Suprapubic skin (tissue), 4 donors: ENCODE data around the gene ANKRD40. TPM values are rescaled to one million over a fixed set of nuclear protein-coding genes. Genes with fewer than 3 reads are reported as not detected.

Experiments
- DNase-seq, 2 donors: peaks; one replicate each; pipeline ENCODE4 v3.0.0-alpha.2; 2019; ENCODE audit warnings: low spot score in 2 of 2
- H3K27ac ChIP-seq: fragments of 200-600 bp; sonication (generic); one replicate; pipeline ENCODE4 v1.5.1; 2019
- H3K27me3 ChIP-seq: fragments of 200-600 bp; sonication (generic); one replicate; pipeline ENCODE4 v1.5.1; 2019
- H3K36me3 ChIP-seq: fragments of 200-600 bp; sonication (generic); one replicate; pipeline ENCODE4 v1.5.1; 2019
- H3K4me1 ChIP-seq: fragments of 200-600 bp; sonication (generic); one replicate; pipeline ENCODE4 v1.5.1; 2019
- H3K4me3 ChIP-seq: fragments of 200-600 bp; sonication (generic); one replicate; pipeline ENCODE4 v1.5.1; 2019; ENCODE audit warnings: mild to moderate bottlenecking
- H3K9me3 ChIP-seq: fragments of 200-600 bp; sonication (generic); one replicate; pipeline ENCODE4 v1.5.1; 2019
- EP300 ChIP-seq: sonication (generic); formaldehyde crosslinking; IDR thresholded peaks from one replicate; pipeline ENCODE4 v1.6.1; 2017; ENCODE audit warnings: antibody characterized with exemption
- POLR2A ChIP-seq, 2 donors: fragments of 450-650 bp; IDR thresholded peaks; one replicate each; pipeline ENCODE4 v1.6.1; 2017; ENCODE audit warnings: antibody characterized with exemption in 2 of 2, mild to moderate bottlenecking in 2 of 2, moderate library complexity in 2 of 2
- POLR2AphosphoS5 ChIP-seq, 3 donors: sonication (generic); formaldehyde crosslinking; IDR thresholded peaks; one replicate each; pipeline ENCODE4 v1.6.1; 2017; ENCODE audit warnings: antibody characterized with exemption in 3 of 3
- WGBS: methylation state at CpG from one replicate; pipeline ENCODE4 v1.1.5; 2018; 5-methylcytosine and 5-hydroxymethylcytosine counted together
- total RNA-seq, 4 donors: library from RNA; depleted of rRNA; stranded (reverse); fragments of >200 nt; gene quantifications; one replicate each; pipeline ENCODE4 v1.1.0, GENCODE V29; 2016
- TF ChIP-seq, protein P1 (sequence below), 2 donors: fragments of 200-600 bp in 1 of 2; fragments of 450-650 bp in 1 of 2; sonication (generic) in 1 of 2; IDR thresholded peaks; one replicate each; pipeline ENCODE4 v1.5.1; 2016 to 2019; ENCODE audit warnings: antibody characterized with exemption in 2 of 2, mild to moderate bottlenecking in 1 of 2, moderate library complexity in 1 of 2

The ANKRD40 gene
- total RNA-seq, 4 donors from 2014 or later: 21.4 to 33.8 (median 26.6) TPM

DNA sequence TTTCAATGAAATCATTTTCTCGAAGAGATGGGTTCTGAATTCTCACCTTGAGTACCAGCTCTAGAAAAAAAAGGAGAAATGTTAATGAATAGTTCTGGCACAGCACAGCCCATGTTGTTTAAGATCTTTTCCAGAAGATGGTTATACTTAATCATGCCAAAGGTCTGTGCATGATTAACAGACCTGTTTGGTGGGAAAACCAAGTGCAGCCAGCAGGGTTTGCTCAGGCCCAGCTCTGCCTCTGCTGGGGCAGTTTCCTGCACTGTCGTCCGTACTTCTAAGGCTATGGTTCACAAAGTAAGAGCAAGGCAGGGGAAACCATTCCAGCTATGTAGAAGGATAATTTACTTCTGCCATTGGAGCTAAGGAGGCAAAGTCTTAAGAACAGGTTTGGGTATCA, 10.7 kb downstream of the ANKRD40 start:
- 69% methylated on average over 3 of the region's 3 CpGs for WGBS
- Histone ChIP-seq H3K27me3 (no peaks in the 10 kb centered on the region), H3K4me3 (no peak overlapping the region), H3K9me3 (no peaks in the 10 kb centered on the region), H3K27ac (no peak overlapping the region), H3K4me1 (peaks cover 4% of the 10 kb centered on the region), H3K36me3 (peaks cover 75% of the 10 kb centered on the region)
- DNase-seq: no peak
- TF ChIP-seq POLR2AphosphoS5 (IDR thresholded peaks at IDR 0.05): no peak
- TF ChIP-seq POLR2A (IDR thresholded peaks at IDR 0.05): no peak
- TF ChIP-seq, protein P1, sequence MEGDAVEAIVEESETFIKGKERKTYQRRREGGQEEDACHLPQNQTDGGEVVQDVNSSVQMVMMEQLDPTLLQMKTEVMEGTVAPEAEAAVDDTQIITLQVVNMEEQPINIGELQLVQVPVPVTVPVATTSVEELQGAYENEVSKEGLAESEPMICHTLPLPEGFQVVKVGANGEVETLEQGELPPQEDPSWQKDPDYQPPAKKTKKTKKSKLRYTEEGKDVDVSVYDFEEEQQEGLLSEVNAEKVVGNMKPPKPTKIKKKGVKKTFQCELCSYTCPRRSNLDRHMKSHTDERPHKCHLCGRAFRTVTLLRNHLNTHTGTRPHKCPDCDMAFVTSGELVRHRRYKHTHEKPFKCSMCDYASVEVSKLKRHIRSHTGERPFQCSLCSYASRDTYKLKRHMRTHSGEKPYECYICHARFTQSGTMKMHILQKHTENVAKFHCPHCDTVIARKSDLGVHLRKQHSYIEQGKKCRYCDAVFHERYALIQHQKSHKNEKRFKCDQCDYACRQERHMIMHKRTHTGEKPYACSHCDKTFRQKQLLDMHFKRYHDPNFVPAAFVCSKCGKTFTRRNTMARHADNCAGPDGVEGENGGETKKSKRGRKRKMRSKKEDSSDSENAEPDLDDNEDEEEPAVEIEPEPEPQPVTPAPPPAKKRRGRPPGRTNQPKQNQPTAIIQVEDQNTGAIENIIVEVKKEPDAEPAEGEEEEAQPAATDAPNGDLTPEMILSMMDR (IDR thresholded peaks at IDR 0.05): no peak

DNA sequence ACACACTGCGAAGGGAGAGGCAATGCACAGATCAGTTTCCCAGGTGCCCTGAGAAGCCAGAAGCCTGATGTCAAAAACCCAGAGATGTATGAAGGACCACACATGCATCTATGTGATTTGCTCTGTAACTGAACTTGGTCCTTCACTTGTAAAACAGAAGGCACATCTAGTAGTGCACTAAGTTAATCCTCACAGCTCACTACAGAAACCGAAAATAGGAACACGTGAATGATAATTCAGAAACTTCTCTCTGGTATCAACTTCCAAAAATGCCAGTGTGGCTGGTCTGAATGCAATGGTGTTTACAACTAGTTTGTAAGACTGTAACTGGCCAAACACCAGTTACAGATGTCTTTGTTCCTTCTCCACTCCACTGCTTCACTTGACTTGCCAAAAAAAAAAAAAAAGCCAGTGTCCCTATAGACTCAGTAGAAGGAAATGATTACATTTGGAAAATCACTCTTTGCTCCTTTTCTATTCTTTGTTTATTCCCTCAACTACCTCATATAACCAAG, 11.3 kb downstream of the ANKRD40 start:
- H3K9me3 ChIP-seq: no peaks in the 10 kb centered on the region
- H3K27ac ChIP-seq: no peak overlapping the region
- 87% methylated on average over 3 of the region's 3 CpGs for WGBS
- H3K27me3 ChIP-seq: no peaks in the 10 kb centered on the region
- no peak overlapping the region for H3K4me3 ChIP-seq
- TF ChIP-seq EP300 (no peak), POLR2A (IDR thresholded peaks at IDR 0.05) (no peak)
- TF ChIP-seq, protein P1 (IDR thresholded peaks at IDR 0.05): no peak
- DNase-seq: no peak
- H3K4me1 ChIP-seq: peaks cover 4% of the 10 kb centered on the region
- H3K36me3 ChIP-seq: peaks cover 75% of the 10 kb centered on the region

DNA sequence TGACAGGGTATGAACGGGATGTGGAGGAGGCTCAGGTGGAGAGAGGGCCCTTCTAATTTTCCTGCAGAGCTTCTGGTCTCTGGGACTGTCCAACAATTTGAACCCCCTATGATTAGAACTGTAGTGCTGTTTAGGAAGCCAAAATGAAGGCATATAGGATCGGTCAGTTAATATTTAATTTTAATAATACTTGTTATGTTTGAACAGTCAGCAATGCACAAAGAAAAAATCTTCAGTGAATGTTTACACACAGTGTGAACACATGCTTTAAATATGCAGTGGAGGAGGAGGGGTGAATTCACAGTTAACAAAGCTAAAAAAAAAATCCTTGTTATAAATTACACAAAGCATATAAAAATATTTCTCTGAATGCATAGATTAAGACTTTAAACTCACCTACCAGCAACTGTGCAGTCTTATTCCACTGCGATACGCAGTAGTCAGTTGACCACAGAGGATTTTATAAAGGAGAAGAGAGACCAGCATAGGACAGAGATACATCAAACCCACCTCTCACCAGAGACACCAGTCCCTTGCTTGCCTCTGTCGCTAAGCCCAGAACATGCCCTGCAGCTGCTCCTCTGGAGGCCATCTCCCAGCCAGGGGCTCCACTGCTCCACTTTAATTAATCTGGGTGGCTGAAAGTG, 14.6 kb downstream of the ANKRD40 start:
- Histone ChIP-seq H3K27me3 (no peaks in the 10 kb centered on the region), H3K9me3 (no peaks in the 10 kb centered on the region), H3K36me3 (peaks cover 55% of the 10 kb centered on the region), H3K27ac (no peak overlapping the region), H3K4me3 (no peak overlapping the region), H3K4me1 (peaks cover 9% of the 10 kb centered on the region)
- WGBS: 80% methylated on average over 5 of the region's 5 CpGs
- TF ChIP-seq EP300: no peak
- TF ChIP-seq POLR2A (IDR thresholded peaks at IDR 0.05): no peak
- TF ChIP-seq, protein P1 (IDR thresholded peaks at IDR 0.05): no peak
- no peak for TF ChIP-seq POLR2AphosphoS5 (IDR thresholded peaks at IDR 0.05)
- DNase-seq: peak in 1 of 2 donors; percentile 33

DNA sequence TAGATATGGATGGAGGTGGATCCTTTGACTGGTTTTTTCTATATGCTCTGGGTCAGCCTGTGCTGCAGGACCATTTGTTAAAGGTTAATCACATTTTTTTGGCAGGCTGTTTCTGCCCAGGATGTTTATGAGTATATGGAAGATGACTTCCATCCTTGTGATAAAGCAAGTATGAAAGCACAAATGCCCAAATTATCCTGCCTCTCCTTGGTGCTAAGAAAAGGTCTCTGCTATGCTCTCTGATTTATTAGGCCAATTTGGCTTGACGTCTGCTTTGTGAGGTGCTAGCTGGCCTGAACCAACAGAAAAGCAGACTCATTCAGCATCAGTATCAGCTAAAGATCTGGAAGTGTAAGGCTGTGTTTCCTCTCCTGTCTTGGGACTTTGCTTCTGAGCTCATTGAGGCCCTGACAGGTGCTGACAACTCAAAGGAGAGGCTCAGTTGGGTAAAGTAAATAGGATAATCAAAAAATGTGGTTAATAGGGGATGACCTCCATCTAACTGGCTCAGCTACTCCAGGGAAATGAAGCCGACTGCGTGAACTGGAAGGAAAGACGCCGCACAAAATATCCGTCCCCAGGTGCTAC, 15.2 kb downstream of the ANKRD40 start:
- Histone ChIP-seq H3K27me3 (no peaks in the 10 kb centered on the region), H3K9me3 (no peaks in the 10 kb centered on the region), H3K27ac (no peak overlapping the region), H3K4me3 (no peak overlapping the region), H3K4me1 (peaks cover 9% of the 10 kb centered on the region), H3K36me3 (peaks cover 49% of the 10 kb centered on the region)
- WGBS: 91% methylated on average over 6 of the region's 6 CpGs
- peak in 1 of 2 donors; percentile 14 for DNase-seq
- TF ChIP-seq EP300 (no peak), POLR2AphosphoS5 (IDR thresholded peaks at IDR 0.05) (no peak), POLR2A (IDR thresholded peaks at IDR 0.05) (no peak)
- TF ChIP-seq, protein P1 (IDR thresholded peaks at IDR 0.05): no peak

DNA sequence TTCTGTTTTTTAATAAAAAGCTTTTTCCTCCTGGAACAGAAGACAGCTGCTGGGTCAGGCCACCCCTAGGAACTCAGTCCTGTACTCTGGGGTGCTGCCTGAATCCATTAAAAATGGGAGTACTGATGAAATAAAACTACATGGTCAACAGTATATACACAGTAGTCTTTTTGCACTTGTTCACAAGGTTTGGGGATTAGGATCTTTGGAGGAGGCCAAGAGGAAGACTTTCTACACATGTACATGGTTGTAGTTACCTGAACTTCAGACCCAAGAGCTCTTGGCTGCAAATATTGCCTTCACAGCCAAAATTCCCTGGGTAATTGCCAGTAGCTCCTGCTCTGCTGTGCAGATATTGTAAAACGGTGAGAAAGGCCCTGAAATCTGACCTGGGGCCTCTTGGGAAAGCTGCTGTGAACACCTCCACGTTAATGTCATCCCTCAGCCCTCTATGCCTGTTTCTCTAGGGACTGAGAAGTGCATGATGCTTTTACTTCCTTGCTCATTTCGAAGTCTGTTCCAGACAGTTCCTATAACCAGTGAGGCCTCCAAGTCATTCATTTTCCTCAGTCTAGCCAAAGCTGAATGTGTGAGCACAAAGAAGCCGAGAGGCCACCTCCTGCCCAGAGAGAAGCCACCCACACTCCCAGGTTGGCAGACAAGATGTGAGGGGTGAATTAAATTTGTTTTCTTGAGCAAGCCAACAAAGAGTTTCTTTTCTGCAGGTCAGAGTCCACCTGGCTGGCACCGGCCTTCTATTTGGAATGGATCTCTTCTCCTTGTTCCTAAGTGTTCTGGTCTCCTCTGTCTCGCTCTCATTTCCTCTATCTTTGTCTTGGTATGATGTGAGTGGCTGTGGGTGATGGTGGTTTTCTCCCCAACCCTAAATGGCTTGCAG, 15.9 kb downstream of the ANKRD40 start:
- Histone ChIP-seq H3K9me3 (no peaks in the 10 kb centered on the region), H3K4me3 (no peak overlapping the region), H3K4me1 (peaks cover 12% of the 10 kb centered on the region), H3K27ac (no peak overlapping the region), H3K36me3 (peaks cover 41% of the 10 kb centered on the region), H3K27me3 (no peaks in the 10 kb centered on the region)
- no peak for TF ChIP-seq POLR2A (IDR thresholded peaks at IDR 0.05)
- TF ChIP-seq, protein P1 (IDR thresholded peaks at IDR 0.05): no peak
- TF ChIP-seq EP300: no peak
- no peak for TF ChIP-seq POLR2AphosphoS5 (IDR thresholded peaks at IDR 0.05)
- DNase-seq: peak in 1 of 2 donors; percentile 14
- WGBS: 56% methylated on average over 6 of the region's 6 CpGs
